Globus pallidus (tissue), 1 donor: ENCODE results near the gene NABP1.

Source experiments
- DNase-seq: peaks from one replicate; pipeline ENCODE4 v3.0.0-alpha.2; 2015; ENCODE audit warnings: low spot score

The NABP1 gene

DNA sequence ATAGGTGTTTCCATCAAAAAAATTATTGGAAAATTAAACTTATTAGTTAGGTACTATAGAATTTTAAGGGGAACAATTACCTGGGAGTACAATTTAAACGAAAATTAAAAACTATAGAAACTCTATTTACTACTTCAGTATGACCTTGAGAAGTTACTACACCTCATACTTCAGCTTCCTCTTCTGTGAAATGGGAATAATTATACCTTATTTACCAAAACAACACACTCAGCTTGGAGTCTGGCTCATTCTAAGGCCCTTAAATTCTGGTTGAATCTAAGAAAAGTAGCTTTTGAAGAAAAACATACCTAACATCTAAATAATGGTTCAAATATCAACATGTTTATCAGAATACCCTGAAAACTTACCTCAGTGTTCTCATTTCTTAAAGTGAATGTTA is 2.7 kb downstream of the NABP1 start:
- no peak for DNase-seq

DNA sequence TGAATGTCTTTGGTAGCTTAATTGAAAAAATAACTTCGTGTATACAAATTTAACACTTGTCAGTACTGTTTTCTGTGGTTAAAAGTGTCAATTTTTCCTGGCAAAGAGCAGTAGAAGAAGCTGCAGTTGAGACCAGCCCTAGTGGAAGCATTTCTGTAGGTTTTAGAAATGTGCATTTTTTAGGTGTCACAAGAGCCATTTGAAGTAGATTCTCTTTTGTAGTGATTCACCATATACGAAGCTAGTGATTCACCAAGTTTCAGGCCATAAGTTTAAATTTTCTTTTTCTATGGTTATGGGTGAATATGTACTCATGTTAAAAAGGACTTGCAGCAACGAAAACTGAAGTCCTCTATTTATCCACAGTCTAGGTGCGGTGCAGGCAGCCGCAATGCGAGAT is 4.2 kb downstream of the NABP1 start:
- DNase-seq: no peak

DNA sequence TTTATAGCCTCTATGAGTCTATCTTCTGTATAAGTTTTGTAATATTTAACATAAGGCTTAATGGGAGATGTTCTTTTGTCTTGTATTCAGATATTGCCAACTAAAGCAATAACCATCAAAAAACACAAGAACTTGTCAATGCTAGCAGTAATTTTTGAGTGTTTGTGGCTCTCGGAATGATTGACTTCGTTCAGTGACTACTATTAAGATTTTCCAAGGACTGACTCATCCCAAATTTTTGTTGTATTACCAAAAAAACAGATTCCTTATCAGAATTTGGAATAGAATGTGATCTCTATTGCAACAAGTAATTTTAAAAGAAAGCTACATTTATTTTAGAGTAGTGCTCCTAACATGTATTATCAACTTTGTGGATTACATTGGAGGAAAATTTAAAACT is 8.1 kb downstream of the NABP1 start:
- DNase-seq: no peak

DNA sequence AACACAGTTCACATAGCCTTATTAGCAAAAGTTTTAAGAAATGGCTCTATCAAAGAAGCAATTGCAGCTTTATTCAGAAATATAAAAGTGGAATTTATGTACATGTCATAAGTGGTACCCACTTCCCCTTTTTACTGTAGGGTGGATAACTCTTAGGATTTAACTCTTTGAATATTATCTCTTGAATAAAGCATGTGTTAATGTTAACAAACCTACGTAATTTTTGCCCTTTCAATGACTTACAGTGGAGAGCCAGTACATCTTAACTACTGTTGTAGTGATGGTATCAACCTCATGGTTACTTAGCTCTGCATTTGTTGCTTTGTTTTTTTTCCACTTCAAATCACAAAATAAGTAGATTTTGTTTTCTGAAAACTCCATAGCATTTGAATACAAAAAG is 8.8 kb downstream of the NABP1 start:
- no peak for DNase-seq

DNA sequence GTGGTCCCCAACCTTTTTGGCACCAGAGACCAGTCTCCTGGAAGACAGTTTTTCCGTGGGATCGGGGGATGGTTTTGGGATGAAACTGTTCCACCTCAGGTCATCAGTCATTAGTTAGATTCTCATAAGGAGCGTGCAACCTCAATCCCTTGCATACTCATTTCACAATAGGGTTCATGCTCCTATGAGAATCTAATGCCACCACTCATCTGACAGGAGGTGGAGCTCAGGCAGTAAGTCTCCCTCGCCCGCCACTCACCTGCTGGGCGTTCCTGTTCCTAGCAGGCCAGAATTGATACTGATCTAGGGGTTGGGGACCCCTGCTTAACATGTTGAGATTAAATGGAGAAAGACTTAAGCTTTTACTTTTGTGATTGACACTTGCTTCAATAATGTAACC is 9.9 kb downstream of the NABP1 start:
- no peak for DNase-seq

DNA sequence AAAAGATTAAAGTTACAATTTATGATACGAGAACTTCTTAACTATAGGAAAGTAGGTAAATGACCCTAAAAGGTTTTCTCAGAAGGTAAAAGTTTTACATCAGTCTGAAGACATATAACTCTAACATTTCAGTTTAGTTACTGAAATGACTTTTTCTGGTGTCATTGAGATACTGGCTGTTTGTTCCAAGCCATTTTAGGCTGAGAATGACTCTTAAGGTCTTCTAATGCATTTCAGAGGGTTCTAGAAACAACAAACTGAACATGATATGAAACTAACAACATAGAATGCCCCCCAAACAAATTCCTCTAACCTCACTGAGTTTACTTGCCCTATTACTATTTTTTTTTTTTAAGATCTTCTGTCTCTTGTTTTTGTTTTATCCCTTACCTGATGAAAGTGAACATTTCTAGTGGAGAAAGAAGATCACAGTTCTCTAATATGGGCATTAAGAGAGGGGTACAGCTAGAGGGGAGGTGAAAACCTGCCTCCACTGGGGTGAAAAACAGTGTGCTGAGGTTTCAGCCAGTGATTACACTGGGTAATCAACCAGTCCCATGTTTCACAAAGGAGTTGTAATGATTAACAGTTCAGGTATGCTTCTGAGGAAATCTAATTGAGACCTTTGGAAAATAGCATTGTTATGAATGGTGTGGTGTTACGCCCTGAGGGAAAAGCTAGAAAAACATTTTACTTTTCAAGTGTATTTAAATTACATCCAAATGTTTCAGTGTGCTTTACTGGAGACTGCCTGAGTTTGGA is 11.2 kb downstream of the NABP1 start:
- no peak for DNase-seq

DNA sequence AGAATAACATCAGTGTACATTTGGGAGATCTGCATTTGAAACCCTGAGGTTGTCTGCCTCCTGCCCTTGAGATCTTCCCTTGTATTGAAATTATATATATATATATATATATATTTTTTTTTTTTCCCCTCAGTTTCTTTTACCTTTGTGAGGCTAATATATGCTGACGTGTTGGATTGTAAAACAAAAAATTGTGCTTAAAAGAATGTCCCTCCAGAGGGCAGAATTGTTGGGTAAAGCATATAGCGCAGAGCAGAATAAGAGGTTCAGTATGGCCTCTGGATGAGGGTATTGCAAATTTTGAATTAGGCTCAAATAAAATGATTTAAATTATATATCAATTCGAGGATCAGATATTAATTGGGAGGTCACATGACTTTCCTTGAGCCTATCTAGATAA is 12.4 kb downstream of the NABP1 start:
- DNase-seq: no peak

DNA sequence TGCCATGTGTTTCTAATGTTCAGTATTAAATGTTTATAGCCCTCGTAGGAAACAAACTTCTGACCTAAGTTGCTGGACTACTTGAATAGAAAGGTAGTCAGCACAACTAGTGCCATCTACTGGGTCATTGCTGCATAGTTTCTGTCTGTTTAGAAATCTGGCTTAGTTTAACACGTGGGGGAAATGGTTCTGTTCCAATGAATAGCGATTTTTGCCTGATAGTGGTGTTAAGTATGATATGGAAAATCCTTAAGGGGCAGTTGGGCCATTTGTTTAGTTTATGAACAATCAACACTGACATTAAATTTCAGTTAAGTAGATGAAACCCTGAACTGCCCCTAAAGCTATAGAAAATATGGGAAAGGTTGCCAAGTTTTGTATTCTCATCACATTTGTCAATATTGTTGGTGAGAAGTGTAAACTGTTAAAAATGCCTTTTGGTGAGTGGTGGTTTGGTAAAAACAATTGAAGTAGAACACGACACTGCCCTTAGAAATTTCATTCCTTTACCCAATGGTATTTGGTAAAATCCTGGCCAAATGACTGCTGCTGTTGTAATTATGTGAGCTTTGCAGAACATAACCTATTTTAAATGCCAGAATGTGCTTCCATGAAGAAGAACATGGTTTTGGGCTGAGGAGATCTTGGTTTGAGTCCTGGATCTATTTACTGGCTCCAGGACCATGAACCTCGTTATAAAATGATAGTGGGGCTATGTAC is 13.2 kb downstream of the NABP1 start:
- DNase-seq: peak; percentile 65

DNA sequence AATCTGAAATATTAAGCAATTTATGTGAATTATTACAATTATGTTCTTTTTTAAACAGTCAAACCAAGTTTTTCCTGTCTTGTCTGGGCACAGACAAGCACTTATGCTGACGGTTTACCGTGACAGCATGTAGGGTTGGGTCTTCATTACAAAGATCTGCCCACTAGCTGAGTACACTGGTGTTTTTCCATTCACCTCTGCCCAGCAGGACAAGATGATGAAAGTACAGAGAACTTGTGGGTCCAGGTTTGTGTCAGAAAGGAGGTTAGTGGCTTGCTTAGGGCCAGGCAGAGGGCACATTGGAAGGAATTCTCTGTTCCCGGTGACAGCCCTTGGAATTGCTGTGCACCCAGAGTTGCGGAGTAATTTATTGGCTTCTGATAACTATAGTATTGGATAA is 14.0 kb downstream of the NABP1 start:
- DNase-seq: no peak

DNA sequence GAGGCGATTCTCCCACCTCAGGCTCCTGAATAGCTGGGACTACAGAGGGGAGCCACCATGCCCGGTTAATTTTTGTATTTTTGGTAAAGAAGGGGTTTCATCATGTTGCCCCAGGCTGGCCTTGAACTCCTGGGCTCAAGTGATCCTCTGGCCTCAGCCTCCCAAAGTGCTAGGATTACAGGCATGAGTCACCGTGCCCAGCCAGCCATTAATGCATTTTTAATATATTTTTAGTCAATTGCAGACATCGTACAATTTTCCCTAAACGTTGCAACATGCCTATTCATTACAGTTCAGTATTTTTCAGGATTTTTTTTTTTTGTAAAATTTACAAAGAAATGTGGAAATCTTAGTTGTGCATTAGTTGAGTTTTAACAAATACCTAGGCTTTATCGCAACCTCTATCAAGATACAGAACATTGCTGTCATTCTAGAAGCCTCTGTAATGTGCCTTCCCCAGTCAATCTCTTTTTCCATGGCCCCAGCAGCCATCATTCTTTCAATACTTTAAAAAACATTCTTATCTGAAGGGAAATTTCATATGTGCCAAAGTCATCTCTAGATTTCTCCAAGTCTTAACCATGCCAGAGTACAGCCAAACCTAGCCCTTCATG is 14.7 kb downstream of the NABP1 start:
- no peak for DNase-seq

DNA sequence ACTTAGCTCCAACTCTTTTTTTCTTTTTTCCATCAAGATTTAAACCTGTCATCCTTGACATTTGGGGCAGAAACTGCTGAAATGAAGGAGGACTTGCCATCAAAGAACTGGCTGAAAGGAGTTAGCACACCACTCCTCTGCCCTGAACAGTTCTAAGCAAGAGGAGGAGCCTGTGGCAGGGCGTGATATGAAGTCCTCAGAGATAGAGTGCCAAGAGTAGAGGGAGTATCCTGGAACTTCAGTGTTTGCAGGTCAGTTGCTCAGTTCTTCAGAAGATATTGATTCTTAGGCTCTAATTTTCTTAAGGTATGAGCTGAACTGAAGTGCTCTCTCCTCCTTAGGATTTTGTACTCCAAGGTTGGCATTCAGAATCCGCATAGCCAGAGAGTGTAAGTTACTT is 15.2 kb downstream of the NABP1 start:
- no peak for DNase-seq

DNA sequence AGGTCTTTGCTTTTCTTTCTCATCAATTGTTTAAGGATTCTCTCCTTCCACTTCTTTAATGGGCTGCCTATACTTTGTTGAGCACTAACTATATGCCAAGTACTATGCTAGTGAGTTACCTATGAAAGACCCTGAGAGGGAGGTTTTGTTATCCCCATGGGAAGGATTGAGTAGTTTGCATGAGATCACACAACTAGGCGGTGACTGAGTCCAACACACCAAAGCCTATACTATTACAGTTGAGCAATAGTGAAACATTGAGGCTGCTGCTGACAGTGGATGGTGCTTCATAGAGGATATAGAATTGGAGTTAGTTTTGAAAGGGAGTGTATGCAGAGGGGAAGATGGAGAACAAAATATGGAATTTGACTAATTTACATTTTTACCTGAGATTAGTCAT is 15.8 kb downstream of the NABP1 start:
- no peak for DNase-seq

DNA sequence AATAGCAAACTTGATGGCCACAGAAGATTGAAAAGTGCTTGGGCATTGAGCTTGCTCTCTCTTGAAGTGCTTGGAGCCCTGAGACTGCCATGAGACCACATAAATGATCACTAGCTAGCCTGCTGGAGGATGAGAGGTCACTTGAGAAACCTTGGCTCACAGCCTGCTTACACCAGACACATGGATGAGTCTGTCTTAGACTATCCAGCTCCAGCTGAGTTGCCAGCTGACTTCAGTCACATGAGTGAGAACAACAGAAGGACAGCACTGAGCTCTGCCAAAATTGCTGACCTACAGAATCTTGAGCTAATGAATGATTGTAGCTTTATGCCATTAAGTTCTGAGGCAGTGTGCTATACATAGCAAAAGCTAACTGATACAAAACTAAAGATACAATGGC is 18.1 kb downstream of the NABP1 start:
- peak; percentile 50 for DNase-seq

DNA sequence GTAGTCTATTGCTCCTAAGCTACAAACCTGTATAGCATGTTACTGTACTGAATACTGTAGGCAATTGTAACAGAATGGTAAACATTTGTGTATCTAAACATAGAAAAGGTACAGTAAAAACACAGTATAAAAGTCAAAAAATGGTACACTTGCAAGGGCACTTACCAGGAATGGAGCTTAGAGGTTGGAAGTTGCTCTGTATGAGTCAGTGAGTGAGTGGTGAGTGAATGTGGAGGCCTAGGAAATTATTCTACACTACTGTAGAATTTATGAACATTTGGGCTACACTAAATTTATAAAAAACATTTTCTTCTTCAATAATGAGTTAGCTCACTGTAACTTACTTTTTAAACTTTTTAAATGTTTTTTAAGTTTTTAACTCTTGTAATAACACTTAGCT is 19.0 kb downstream of the NABP1 start:
- DNase-seq: no peak

DNA sequence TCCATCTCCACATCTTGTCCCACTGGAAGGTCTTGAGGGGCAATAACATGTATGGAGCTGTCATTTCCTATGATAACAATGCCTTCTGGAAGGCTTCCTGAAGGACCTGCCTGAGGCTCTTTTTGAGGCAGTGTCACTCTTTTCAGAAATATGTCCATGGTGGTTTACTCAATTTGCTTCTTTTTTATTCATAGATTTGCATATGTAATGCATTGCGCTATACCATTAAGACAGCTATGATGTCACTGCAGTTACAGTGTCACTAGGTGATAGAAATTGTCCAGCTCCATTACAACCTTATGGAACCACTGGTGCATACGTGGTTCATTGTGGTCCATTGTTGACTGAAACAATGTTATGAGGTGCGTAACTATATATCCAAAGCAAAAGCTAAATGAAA is 19.9 kb downstream of the NABP1 start:
- no peak for DNase-seq

DNA sequence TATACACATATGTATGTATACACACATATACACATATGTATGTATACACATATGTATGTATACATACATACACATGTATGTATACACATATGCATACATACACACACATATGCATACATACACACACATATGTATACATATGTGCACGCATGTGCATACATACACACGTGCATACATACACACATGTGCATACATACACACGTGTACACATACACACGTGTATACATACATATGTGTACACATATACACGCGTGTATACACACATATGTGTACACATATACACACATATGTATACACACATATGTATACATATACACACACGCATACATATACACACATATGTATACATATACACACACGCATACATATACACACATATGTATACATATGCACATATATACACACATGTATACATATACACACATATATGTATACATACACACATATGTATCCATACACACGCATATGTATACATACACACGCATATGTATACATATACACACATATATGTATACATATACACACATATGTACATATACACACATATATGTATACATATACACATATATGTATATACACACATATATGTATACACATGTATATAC is 21.5 kb downstream of the NABP1 start:
- DNase-seq: no peak

DNA sequence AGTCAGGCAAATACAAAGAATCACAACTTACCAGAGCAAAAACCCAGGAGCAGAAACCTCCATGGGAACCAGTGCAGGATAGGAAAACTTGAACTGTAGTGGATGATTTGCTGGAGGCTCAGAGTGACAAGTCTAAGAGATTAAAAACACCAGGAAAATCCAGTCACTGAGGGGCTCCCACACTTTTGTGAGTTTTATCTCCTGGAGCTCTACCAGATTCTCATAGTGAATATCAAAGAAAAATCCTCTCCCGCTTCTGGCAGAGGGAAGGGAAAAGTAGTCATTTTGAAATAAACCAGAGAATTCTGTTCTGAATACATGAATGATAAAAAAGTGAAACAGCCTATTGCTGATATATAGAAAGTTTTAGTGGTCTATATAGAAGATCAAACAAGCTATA is 23.1 kb downstream of the NABP1 start:
- DNase-seq: no peak

DNA sequence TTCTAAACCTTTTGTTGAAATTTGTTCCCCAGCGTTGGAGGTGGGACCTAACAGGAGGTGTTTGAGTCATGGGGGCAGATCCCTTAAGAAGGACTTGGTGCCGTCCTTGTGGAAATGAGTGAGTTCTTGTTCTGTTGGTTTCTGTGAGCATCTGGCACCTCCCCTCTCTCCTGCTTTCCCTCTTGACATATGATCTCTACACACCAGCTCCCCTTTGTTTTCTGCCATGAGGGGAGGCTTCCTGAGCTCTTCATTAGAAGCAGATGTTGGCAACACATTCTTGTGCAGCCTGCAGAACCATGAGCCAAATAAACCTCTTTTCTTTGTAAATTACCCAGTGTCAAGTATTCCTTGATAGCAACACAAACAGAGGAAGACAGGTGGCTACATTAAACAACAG is 23.8 kb downstream of the NABP1 start:
- no peak for DNase-seq

DNA sequence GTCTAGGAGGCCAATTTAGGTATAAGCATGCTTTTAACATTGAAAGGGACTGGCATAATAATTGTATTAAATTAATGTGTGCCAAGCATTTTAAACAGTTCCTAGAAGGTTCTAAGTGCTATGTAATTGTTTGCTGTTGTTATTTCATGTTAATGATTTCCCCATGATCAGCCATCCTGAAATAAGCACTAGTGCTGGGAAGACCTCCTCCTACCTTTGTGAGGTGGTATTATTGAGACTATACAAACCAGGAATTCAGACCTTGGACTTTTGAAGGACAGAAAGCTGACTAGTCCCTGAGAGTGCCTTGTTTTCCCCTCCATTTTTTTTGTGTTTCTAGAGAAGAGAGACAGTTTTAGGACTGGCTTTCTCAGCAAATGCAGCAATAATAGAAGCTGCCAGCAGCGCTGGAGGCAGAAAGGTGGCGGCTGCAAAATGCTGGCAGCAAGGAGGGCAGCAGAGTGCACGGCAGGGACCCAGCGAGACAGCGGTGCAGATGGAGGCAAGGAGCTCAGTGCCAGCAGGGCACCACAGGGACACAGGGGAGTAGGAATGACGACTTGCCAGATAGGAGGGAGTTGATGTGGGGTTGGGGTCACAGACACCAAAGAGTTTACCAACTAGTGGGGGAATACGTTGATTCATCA is 25.3 kb downstream of the NABP1 start:
- no peak for DNase-seq

DNA sequence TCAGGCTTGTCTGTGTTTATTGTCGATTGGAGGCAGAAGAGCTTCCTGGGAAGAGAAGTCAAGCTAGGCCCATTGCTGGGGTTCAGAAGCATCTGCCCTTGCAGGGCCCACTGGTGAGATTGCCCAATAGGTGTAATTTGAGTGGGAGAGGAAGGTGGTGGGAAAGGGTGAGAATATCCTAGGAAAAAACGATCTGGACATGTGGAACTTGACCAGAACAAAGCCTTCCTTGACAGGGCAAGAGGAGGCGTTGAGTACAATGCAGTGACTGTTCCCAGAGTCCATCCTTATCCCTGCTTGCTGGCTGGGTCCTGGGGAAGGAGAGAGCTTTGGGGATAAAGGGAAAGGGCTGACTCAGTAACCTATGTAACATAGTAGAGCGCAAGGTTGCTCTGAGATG is 27.1 kb downstream of the NABP1 start:
- DNase-seq: peak; percentile 29

DNA sequence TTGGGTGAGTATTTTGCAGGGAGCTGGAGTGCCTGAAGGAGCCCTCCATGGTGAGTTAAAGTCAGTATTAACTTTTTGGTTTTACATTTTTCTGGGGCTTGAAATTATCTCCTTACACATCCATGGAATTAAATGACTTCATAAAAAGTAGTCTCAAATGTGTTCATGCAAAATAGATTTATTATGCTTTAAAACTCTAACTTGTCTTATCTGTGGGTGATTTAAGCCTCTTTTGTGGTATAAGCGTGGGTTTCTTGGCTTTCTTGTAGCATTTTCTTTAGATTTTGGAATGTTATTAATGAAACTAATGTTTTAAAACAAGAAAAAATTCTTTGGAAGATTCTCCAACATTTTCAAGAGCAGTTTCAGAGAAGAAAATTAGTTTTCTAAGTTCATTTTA is 27.8 kb downstream of the NABP1 start:
- no peak for DNase-seq

DNA sequence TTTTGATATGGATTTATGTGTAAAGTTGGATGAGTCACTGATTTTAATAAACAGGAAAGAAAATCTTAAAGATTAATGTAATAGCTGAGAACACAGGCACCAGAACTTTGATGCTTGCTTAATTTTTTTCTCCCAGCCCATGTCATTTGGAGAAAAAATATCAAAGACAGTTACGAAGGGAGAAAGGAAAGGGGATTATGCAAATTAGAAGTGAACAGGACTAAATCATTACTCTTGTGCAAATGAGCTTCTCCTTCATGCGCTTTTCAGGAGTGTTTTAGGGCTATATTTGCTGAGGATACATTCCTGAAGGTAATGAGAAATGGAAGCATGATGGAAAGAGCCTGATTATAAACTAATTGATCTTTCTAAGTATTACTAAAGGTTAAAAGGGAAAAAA is 28.9 kb downstream of the NABP1 start:
- no peak for DNase-seq

DNA sequence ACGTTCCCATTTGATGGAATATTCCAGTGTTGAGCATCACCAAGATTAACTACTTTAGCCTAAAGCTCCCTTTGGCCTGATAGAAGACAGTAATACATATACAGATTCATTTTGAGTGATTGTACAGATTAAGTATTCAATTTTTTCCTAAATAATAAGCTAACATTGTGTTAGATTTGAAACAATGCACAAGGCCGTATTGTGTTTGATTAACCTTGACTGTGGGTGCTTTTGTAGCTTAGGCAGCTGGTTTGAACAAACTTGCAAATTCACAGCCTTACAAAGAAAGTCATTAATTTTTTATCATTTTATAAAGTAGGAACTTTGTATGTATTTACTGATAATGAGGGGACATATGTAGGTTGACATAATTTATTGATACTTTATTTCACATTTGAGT is 29.6 kb downstream of the NABP1 start:
- no peak for DNase-seq
